Upper lobe of left lung (tissue), 6 donors: ENCODE results near the gene FBRSL1. TPM values are rescaled to one million over a fixed set of nuclear protein-coding genes. Genes with fewer than 3 reads are reported as not detected.
A peak's percentile ranks its signal among the peaks of the same experiment; 100 is the strongest.

Experiments
- ATAC-seq, 2 donors: fragments of 200-7000 bp; cut with Tn5 transposase; one replicate each; pipeline ENCODE4 v1.9.1; 2022; ENCODE audit warnings: mild to moderate bottlenecking in 2 of 2, moderate library complexity in 2 of 2; ENCODE audit not compliant: low FRiP score in 2 of 2
- DNase-seq, 2 donors: peaks; one replicate each; pipeline ENCODE4 v3.0.0-alpha.2; 2019 to 2020
- H3K27ac ChIP-seq, 4 donors: fragments of 200-600 bp; sonication (generic); one replicate each; pipeline ENCODE4 v1.5.1; 2016 to 2019
- H3K27me3 ChIP-seq, 4 donors: fragments of 200-600 bp; sonication (generic); one replicate each; pipeline ENCODE4 v1.5.1; 2017 to 2019
- H3K36me3 ChIP-seq, 4 donors: fragments of 200-600 bp; sonication (generic); one replicate each; pipeline ENCODE4 v1.5.1; 2016 to 2019
- H3K4me1 ChIP-seq, 4 donors: fragments of 200-600 bp; sonication (generic); one replicate each; pipeline ENCODE4 v1.5.1; 2018 to 2019
- H3K4me3 ChIP-seq, 4 donors: fragments of 200-600 bp; sonication (generic); one replicate each; pipeline ENCODE4 v1.5.1; 2017 to 2019; ENCODE audit warnings: mild to moderate bottlenecking in 2 of 4, moderate library complexity in 1 of 4
- H3K9me3 ChIP-seq, 4 donors: fragments of 200-600 bp; sonication (generic); one replicate each; pipeline ENCODE4 v1.5.1; 2018 to 2019
- EP300 ChIP-seq, 4 donors: sonication (generic); formaldehyde crosslinking; IDR thresholded peaks; one replicate each; pipeline ENCODE4 v1.5.1; 2017; ENCODE audit warnings: antibody characterized with exemption in 4 of 4, control low read depth in 2 of 4
- POLR2A ChIP-seq, 4 donors: fragments of 450-650 bp; IDR thresholded peaks; one replicate each; pipeline ENCODE4 v1.5.1; 2016 to 2017; ENCODE audit warnings: antibody characterized with exemption in 4 of 4, mild to moderate bottlenecking in 2 of 4
- POLR2AphosphoS5 ChIP-seq, 2 donors: sonication (generic); formaldehyde crosslinking; IDR thresholded peaks; one replicate each; pipeline ENCODE4 v1.5.1; 2017; ENCODE audit warnings: antibody characterized with exemption in 2 of 2
- WGBS, 2 donors: methylation state at CpG; one replicate each; pipeline ENCODE4 v1.1.5; 2017 to 2018; 5-methylcytosine and 5-hydroxymethylcytosine counted together
- total RNA-seq, 6 donors: library from RNA; depleted of rRNA in 4 of 6; stranded (reverse); fragments of >200 nt in 4 of 6; gene quantifications; one replicate each; pipeline versions ENCODE4 v1.1.0 to v1.2.1, GENCODE V29; 2016 to 2021
- TF ChIP-seq, protein P1 (sequence below), 6 experiments: fragments of 450-650 bp in 4 of 6; fragments of 200-600 bp in 2 of 6; sonication (generic) in 2 of 6; IDR thresholded peaks; one replicate each; pipeline ENCODE4 v1.5.1; 2016 to 2019; ENCODE audit warnings: antibody characterized with exemption in 6 of 6
- donor health status: DM: no; HTN: no; CAD: no; lungs with moderate emphysema.
- donor health status: DM: no; HTN: yes; CAD: no; lungs with severe emphysema.

Gene FBRSL1
- total RNA-seq, 6 donors from 2014 or later = 16.0 to 53.0 (median 44.1) TPM

DNA sequence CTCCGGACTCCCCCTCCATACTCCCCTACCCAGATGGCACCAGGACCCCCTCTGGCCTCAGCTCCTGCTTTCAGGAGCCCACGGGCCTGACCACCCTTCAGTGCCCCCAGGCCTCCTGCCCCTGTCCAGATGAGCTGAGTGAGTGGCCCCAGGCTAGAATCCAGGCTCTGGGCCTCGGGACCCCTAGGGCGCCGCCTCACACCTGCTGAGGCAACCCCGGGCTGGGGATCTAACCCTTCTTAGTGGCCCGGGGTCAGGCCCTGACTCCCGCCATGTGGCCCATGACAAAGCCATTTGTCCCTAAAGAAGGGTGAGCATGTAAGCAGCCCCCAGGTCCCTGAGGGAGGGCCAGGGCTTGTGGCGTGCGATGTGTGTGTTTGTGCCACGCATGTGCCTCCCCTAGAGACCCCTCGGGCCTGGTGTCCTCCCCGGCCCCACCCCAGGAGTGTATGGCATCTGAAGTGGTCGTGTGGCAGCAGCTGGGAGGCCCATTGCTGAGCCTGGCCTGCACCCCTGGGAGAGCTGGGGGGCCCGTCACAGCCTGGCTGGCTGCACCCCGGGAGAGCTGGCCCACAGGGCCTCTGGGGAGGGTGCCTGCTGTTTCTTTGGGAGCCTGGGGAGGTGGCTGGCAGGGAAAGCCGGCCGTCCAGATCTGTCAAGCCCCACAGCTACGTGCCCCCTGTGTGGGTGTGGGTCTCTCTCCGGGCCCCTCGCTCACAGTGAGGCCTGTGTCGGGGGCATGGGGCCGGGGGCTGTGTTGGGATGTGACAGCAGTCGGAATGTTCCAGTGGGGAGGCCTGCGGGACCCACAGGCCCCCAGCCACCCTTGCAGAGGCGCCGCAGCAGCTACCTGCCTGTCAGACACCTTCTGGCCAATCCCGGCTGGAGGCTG lies 7.8 kb downstream of the FBRSL1 start:
- ATAC-seq (no peak), DNase-seq (peak in 1 of 2 donors; percentile 69)
- no peak overlapping the region for H3K27ac ChIP-seq
- no peaks in the 10 kb centered on the region for H3K27me3 ChIP-seq
- H3K4me3 ChIP-seq = no peak overlapping the region
- H3K9me3 ChIP-seq = no peaks in the 10 kb centered on the region
- H3K4me1 ChIP-seq = peaks cover 60 to 98% (median 75%) of the 10 kb centered on the region in 4 donors
- H3K36me3 ChIP-seq = no peaks in the 10 kb centered on the region
- TF ChIP-seq, protein P1, sequence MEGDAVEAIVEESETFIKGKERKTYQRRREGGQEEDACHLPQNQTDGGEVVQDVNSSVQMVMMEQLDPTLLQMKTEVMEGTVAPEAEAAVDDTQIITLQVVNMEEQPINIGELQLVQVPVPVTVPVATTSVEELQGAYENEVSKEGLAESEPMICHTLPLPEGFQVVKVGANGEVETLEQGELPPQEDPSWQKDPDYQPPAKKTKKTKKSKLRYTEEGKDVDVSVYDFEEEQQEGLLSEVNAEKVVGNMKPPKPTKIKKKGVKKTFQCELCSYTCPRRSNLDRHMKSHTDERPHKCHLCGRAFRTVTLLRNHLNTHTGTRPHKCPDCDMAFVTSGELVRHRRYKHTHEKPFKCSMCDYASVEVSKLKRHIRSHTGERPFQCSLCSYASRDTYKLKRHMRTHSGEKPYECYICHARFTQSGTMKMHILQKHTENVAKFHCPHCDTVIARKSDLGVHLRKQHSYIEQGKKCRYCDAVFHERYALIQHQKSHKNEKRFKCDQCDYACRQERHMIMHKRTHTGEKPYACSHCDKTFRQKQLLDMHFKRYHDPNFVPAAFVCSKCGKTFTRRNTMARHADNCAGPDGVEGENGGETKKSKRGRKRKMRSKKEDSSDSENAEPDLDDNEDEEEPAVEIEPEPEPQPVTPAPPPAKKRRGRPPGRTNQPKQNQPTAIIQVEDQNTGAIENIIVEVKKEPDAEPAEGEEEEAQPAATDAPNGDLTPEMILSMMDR (IDR thresholded peaks at IDR 0.05) = no peak
- no peak for TF ChIP-seq POLR2A (IDR thresholded peaks at IDR 0.05)
- no peak for TF ChIP-seq POLR2AphosphoS5 (IDR thresholded peaks at IDR 0.05)
- TF ChIP-seq EP300 (IDR thresholded peaks at IDR 0.05) = no peak
- WGBS, 2 donors = 85 to 88% methylated on average over 9 to 19 of the region's 28 CpGs

- Histone ChIP-seq H3K9me3 (no peaks in the 10 kb centered on the region), H3K36me3 (no peaks in the 10 kb centered on the region), H3K27me3 (no peaks in the 10 kb centered on the region), H3K4me1 (peaks cover 60 to 98% (median 74%) of the 10 kb centered on the region in 4 donors), H3K4me3 (no peak overlapping the region), H3K27ac (no peak overlapping the region)
- ATAC-seq (no peak), DNase-seq (peak in 1 of 2 donors; percentile 72)
- whole genome bisulfite sequencing, 2 donors = 95% methylated on average over 12 of the region's 12 CpGs; no CpG with 5 or more reads in 1 of the 2 donors
- TF ChIP-seq, protein P1 (IDR thresholded peaks at IDR 0.05) = no peak
- TF ChIP-seq POLR2A (IDR thresholded peaks at IDR 0.05) (no peak), EP300 (IDR thresholded peaks at IDR 0.05) (no peak), POLR2AphosphoS5 (IDR thresholded peaks at IDR 0.05) (no peak)
Observed at GRCh38 chr12:132498931-132499330, 9.0 kb downstream of the FBRSL1 start.

DNA sequence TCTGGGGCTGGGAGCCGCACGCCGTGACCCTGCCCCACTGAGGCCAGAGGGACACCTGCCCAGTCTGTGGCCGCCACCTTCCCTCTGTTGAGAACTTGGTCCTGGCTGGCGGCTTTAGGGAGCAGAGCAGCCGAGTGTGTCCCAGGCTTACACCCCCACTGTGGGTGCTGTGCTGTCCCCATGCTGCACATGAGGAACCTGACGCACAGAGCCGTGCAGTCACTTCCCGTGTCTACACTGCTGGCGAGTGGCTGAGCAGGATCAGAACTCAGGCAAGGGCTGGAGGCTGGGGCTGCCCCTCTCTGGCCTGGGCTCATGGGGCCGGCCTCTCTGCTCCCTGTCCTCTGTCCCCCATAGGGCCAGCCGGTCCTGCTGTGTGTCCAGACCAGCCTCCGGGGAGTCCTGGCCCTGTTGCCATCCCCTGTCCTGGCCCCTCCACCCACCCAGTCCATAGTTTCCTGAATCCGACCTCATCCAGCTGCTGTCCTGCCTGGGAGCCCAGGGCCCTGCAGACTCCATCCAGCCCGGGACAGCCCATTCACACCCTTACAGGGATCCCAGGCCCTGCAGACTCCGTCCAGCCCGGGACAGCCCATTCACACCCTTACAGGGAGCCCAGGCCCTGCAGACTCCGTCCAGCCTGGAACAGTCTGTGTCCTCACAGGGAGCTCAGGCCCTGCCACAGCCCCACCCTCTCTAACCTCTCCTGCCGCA lies 10.3 kb downstream of the FBRSL1 start:
- WGBS, 2 donors = 74 to 81% methylated on average over 6 to 16 of the region's 19 CpGs
- TF ChIP-seq, protein P1 (IDR thresholded peaks at IDR 0.05) = no peak
- no peak for TF ChIP-seq POLR2A (IDR thresholded peaks at IDR 0.05)
- no peak for TF ChIP-seq EP300 (IDR thresholded peaks at IDR 0.05)
- no peak for TF ChIP-seq POLR2AphosphoS5 (IDR thresholded peaks at IDR 0.05)
- H3K27me3 ChIP-seq = no peaks in the 10 kb centered on the region
- ATAC-seq (no peak), DNase-seq (peak in 1 of 2 donors; percentile 66)
- H3K9me3 ChIP-seq = no peaks in the 10 kb centered on the region
- no peak overlapping the region for H3K4me3 ChIP-seq
- H3K36me3 ChIP-seq = no peaks in the 10 kb centered on the region
- no peak overlapping the region for H3K27ac ChIP-seq
- H3K4me1 ChIP-seq = peaks cover 59 to 98% (median 74%) of the 10 kb centered on the region in 4 donors

- Histone ChIP-seq H3K4me3 (no peak overlapping the region), H3K9me3 (no peaks in the 10 kb centered on the region), H3K4me1 (peaks cover 61 to 98% (median 75%) of the 10 kb centered on the region in 4 donors), H3K27me3 (no peaks in the 10 kb centered on the region), H3K27ac (no peak overlapping the region), H3K36me3 (no peaks in the 10 kb centered on the region)
- ATAC-seq = no peak
- WGBS, 2 donors = 87% methylated on average over 9 of the region's 9 CpGs; no CpG with 5 or more reads in 1 of the 2 donors
- no peak for TF ChIP-seq POLR2A (IDR thresholded peaks at IDR 0.05)
- TF ChIP-seq, protein P1 (IDR thresholded peaks at IDR 0.05) = no peak
- no peak for TF ChIP-seq POLR2AphosphoS5 (IDR thresholded peaks at IDR 0.05)
- no peak for TF ChIP-seq EP300 (IDR thresholded peaks at IDR 0.05)
- peak in 1 of 2 donors; percentile 55 for DNase-seq
Observed at GRCh38 chr12:132500856-132501180, 10.9 kb downstream of the FBRSL1 start.
